Measurements from ENCODE around the gene OLFM3.

The OLFM3 gene

DNA sequence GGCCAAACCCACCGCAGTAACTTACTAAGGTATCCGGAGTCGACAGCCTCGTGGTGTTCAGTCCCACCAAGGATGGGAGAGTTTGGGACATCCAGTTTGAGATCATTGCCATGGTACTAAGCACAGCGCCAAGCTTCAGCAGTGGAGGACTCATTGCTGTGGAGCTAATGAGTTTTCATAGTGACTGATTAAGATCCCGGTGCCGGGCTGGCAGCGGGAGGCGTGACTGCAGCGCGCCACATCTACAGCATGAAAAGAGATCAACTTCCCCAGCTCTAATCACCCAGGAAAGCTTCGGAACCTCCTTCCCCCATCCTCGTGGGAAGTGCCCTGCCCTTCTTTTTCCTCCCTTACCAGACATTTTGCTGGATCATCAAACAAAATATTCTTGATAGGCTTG is 149.9 kb downstream of the OLFM3 start:
- Mint-ChIP-seq H3K27ac (no peak overlapping the region), H3K4me1 (peaks cover 18% of the 10 kb centered on the region), H3K36me3 (ENCODE audit: low read depth) (no peaks in the 10 kb centered on the region), H3K9me3 (no peaks in the 10 kb centered on the region), H3K27me3 (ENCODE audit: low read depth, poor library complexity) (peaks cover 3% of the 10 kb centered on the region), H3K4me3 (peak overlapping the region; percentile 79)
- DNase-seq, result peak; percentile 31
- TF ChIP-seq, protein P1, sequence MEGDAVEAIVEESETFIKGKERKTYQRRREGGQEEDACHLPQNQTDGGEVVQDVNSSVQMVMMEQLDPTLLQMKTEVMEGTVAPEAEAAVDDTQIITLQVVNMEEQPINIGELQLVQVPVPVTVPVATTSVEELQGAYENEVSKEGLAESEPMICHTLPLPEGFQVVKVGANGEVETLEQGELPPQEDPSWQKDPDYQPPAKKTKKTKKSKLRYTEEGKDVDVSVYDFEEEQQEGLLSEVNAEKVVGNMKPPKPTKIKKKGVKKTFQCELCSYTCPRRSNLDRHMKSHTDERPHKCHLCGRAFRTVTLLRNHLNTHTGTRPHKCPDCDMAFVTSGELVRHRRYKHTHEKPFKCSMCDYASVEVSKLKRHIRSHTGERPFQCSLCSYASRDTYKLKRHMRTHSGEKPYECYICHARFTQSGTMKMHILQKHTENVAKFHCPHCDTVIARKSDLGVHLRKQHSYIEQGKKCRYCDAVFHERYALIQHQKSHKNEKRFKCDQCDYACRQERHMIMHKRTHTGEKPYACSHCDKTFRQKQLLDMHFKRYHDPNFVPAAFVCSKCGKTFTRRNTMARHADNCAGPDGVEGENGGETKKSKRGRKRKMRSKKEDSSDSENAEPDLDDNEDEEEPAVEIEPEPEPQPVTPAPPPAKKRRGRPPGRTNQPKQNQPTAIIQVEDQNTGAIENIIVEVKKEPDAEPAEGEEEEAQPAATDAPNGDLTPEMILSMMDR (IDR thresholded peaks at IDR 0.05), result no peak

DNA sequence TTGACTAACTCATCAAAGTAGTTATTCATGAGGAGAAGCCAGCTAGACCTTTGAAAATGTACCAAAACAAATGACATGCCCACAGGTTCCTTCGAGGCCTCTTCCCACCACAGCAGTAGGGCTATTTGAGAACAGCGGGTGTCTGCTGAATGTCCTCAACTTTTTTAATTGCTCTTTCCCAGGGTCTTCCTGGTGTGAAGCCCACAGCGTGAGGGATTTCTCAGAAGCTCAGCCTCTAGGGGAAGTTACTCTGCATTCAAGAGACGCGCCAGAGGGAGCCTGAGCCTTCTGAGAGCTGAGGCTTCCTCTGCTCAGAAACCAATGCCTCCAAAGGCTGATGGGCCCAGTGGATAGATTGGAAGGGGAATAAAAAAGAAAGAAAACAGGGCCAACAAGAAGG is 153.6 kb downstream of the OLFM3 start:
- TF ChIP-seq, protein P1 (IDR thresholded peaks at IDR 0.05), result no peak
- Mint-ChIP-seq H3K36me3 (ENCODE audit: low read depth) (no peaks in the 10 kb centered on the region), H3K4me1 (peaks cover 18% of the 10 kb centered on the region), H3K27me3 (ENCODE audit: low read depth, poor library complexity) (peaks cover 3% of the 10 kb centered on the region), H3K9me3 (no peaks in the 10 kb centered on the region), H3K27ac (no peak overlapping the region), H3K4me3 (no peak overlapping the region)
- no peak for DNase-seq

DNA sequence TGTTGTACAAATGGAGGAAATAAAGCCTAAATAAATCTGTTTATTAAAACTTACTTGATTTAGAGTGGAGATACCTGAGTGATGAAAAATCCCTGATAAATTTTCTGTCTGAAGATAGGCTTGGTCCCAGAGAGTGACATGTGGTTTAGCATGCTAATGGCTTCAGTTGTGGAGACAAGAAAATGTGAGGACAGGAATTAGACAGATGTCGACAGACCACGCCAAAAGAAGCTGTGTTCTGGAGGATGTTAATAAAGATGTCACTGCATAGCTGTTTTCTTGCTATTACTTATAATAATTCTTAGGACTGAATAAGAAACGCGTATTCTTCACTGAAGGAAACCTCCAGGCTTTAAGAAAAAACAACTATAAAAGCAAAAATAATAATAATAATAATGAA is 154.9 kb downstream of the OLFM3 start:
- Mint-ChIP-seq H3K27ac (no peak overlapping the region), H3K4me1 (peaks cover 9% of the 10 kb centered on the region), H3K4me3 (no peak overlapping the region), H3K9me3 (no peaks in the 10 kb centered on the region), H3K36me3 (ENCODE audit: low read depth) (no peaks in the 10 kb centered on the region), H3K27me3 (ENCODE audit: low read depth, poor library complexity) (peaks cover 2% of the 10 kb centered on the region)
- TF ChIP-seq, protein P1 (IDR thresholded peaks at IDR 0.05), result no peak
- no peak for DNase-seq

DNA sequence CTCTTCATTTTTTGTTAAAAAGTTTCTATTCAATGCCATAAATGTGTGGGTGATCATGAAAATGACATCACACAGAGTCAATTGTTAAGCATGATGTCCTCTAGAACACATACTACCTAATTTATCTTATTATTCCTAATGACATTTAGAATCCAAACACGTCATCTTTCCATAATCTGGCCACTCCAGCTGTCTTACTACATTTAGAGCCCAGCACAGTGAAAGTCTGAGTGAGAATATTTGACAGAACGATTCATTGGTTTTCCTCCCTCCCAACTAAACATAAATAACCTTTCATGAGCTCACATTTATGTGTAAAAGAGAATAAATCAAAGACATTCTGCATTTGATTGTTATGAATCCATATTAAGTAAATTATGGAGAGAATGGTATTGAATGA is 160.7 kb downstream of the OLFM3 start:
- Mint-ChIP-seq H3K4me1 (no peaks in the 10 kb centered on the region), H3K27ac (no peak overlapping the region), H3K9me3 (no peaks in the 10 kb centered on the region), H3K36me3 (ENCODE audit: low read depth) (no peaks in the 10 kb centered on the region), H3K27me3 (ENCODE audit: low read depth, poor library complexity) (peaks cover 2% of the 10 kb centered on the region), H3K4me3 (no peak overlapping the region)
- TF ChIP-seq, protein P1 (IDR thresholded peaks at IDR 0.05), result no peak
- no peak for DNase-seq

DNA sequence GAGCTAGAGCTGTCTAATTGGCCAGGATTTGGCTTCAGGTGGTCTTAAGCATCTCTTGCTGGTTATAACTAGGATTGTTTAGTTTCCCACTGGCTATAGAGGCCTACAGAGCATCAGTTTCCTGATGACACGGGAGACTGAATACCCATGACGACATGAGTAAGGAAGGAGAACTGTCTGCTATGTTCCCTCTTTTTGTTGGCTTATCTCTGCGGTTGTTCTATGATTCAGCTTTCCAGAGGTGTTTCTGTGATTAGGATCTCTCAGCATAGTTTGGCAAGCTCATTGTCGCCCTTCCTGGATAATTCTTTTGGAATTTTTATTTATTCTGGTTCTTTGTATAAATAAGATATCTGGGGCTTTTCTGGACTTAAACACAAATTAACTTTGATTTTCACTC is 163.4 kb downstream of the OLFM3 start:
- Mint-ChIP-seq H3K4me3 (no peak overlapping the region), H3K9me3 (no peaks in the 10 kb centered on the region), H3K27ac (no peak overlapping the region), H3K27me3 (ENCODE audit: low read depth, poor library complexity) (peaks cover 2% of the 10 kb centered on the region), H3K36me3 (ENCODE audit: low read depth) (no peaks in the 10 kb centered on the region), H3K4me1 (no peaks in the 10 kb centered on the region)
- TF ChIP-seq, protein P1 (IDR thresholded peaks at IDR 0.05), result no peak
- DNase-seq, result no peak

DNA sequence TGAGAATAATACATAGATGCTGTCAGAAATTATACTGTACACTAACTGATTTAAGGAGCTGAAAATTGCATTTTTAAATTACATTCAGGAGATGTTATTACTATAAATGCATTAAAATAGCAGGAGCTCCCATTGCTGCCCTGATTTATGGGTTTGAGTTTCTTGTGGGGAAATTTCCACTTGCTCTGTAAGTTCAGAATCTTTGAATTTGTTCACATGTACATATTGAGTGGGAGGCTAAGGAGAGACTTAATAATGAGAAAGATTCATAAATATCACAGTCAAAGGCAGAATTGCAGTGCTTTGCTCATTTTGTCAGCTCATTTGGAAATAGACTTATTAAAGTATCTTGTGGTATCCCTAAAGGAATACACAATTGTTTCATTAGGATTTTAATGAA is 170.3 kb downstream of the OLFM3 start:
- Mint-ChIP-seq H3K27ac (no peak overlapping the region), H3K9me3 (no peaks in the 10 kb centered on the region), H3K27me3 (ENCODE audit: low read depth, poor library complexity) (peaks cover 4% of the 10 kb centered on the region), H3K4me3 (no peak overlapping the region), H3K36me3 (ENCODE audit: low read depth) (no peaks in the 10 kb centered on the region), H3K4me1 (no peaks in the 10 kb centered on the region)
- no peak for DNase-seq
- TF ChIP-seq, protein P1 (IDR thresholded peaks at IDR 0.05), result no peak
